DLD1 (cell line): ENCODE data around the gene TMEM82.

Experiments used
- in situ Hi-C: cut with HindIII; loops from 2 replicates; pipeline ENCODE4 v1.10.0; 2017; ENCODE audit warnings: low sequenced_read_pairs

Gene TMEM82

DNA sequence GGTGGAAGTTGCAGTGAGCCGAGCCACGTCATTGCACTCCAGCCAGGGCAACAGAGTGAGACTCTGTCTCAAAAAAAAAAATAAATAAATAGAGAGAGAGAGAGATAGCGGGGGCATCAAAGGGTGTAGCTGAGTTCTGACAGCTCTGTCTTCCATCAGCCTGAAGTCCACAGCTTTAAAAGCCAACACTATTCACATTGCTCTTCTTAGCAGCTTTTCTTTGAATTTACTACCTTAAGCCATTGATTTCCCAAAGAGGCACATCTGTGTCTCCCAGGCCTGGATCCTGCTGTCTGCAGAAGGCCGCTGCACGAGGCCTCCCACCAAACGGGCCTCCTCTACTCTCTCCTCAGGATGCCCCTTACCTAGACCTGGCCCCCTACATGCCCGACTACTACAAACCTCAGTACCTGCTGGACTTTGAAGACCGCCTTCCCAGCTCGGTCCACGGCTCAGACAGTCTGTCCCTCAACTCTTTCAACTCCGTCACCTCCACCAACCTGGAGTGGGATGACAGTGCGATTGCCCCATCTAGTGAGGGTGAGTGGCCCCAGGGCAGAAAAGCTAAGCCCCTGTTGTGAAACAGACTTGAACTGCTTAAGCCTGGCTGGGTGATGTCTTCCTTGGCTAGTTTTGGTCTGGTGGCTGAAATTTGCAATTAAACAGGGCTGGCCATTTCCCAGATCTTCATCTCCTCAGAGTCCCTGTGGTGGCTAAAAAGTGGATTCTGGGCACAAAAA, 22.7 kb upstream of the TMEM82 start:
- in situ Hi-C loops = no loop called here

DNA sequence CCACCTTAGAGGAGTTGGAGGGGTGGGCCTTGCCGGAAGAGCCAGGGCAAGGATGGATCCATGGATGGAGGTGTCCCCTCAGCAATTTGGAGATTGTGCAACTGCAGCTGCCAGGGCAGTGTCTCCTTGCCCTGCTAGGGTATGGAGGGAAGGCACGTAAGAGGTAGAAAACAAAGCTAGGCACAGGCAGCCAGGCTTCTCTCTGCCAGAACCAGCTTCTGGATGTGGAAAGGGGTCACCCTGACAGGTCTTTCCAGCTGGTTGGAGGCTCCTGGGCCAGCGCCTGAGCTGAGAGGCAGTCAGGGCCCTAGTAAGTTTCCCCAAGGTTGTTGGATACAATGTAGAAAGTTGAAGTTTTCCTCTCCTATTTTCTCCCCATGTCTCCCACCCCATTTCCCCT, 21.4 kb upstream of the TMEM82 start:
- in situ Hi-C loops = no loop called here

DNA sequence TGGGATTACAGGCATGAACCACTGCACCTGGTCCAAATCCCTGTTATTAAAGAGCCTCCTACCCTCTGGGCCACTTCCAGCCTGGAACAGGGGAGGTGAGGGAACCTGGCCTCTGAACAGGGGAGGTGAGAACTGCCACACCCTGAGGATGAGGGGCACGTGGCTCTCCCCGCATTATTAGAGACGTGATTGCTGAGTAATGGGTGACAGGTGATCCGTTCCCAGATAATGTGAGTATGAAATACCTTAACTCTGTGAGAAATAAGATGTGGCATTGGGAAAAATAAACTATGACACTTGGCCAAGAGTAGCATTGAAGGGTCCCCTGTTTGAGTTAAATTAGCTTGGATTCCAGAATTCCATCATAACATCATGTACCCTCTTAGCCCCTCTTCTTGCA, 19.9 kb upstream of the TMEM82 start:
- in situ Hi-C loops = no loop called here

DNA sequence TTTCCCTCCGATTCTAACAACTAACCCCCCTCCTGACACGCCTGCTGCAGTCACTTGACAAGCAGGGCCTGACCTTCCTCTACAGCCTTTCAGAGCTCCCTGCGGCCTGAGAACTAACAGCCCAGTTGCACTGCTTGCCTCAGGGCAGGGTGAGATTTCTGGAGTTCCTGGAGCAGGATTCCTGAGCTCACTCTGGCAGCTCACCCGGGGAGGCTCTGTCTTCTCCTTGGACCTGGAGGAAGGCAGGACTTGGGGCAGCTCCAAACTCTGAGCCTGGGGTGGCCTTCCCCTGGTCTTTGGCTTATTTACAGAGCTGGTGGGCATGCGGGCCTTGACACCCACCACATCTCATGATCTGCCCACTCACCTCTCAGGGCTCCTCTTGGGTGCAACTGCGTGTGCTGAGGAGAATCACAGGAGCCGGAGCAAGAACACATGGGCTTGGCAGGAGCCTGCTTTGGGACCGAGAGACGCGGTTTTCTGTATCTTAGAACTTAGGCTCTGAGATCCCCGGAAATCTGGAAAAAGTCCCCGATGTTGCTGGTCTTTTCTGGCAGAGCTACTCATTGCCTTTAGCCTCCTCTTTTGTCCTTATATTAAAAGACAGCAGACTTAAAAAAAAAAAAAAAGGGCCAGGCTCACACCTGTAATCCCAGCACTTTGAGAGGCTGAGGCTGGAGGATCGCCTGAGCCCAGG, 19.3 kb upstream of the TMEM82 start:
- in situ Hi-C loops = no loop called here

DNA sequence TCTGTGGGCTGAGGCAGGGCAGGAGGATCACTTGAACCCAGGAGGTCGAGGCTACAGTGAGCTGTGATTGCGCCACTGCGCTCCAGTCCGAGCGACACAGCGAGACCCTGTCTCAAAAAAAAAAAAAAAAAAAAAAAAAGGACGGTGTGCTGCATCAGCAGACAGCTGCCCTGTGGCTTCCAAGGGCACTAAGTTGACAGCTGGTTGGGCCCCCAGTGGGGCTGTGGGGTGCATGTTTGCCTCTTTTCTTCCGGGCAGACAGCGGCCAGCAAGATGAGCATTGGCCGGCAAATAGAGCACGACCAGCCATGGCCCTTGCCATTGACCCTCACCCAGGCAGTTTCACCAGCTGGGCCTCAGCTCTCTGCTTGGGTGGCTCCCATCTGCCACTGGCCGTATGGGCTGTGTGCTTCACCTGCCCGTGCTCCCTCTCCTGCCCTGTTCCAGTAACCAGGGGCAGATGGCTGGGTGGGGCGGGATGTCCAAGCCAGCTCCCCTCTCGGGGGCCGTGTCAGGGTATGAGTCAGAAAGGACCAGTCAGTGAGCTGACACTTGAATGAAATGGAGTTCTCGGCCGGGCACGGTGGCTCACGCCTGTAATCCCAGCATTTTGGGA, 18.6 kb upstream of the TMEM82 start:
- in situ Hi-C loops = no loop called here

DNA sequence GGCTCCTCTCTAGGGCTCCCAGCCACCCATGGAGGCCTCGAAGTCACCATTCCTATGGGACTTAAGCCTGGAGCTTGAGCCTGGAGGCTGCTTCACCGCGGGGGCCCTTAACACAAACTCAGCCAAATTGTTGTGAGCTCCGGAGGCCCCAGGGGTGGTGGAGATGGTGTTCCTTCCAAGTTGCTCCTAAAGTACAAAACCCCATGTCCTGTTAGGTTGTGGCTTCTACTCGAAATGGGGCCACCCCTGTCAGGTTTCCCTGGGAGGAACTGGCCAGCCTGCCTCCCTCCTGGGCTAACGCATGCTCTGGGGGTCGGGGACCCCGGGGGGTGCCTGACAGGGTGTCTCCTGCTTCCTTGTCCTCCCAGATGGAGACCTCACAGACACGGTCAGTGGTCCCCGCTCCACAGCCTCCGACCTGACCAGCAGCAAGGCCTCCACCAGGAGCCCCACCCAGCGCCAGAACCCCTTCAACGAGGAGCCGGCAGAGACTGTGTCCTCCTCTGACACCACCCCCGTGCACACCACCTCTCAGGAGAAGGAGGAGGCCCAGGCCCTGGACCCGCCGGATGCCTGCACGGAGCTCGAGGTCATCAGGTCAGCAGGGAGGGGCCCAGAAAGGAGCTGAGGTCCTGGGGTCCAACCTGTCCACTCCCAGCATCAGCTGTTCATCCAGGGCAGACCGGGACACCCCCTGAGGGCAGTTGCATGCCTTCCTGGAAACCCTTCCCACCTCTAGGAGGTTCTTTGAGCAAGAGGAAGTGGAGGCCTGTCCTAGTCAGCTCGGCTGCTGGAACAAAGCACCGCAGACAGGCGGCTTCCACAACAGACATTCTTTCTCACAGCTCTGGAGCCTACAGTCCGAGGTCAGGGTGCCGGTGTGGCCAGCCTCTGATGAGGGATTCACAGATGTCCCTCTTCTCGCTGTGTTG, 17.1 kb upstream of the TMEM82 start:
- in situ Hi-C loops = no loop called here

DNA sequence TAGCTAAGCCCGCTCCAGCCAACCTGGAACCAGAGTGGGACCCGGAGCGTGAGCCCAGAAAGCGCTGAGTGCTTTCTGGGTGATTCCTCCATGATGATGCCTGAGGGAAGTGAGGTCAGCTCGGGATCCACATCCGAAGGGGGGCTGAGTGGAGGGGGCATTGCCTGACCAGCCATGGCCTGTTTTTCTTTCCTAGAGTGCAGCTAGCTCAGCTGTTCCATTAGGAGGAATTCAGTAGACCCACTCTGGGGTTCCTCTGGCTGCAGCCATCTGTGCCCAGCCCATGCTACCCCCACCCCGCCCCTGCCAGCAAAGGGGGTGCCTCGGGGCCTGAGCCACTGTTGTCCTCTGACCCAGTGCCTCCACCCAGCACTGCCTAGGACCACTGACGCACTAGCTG, 15.8 kb upstream of the TMEM82 start:
- in situ Hi-C loops = no loop called here

DNA sequence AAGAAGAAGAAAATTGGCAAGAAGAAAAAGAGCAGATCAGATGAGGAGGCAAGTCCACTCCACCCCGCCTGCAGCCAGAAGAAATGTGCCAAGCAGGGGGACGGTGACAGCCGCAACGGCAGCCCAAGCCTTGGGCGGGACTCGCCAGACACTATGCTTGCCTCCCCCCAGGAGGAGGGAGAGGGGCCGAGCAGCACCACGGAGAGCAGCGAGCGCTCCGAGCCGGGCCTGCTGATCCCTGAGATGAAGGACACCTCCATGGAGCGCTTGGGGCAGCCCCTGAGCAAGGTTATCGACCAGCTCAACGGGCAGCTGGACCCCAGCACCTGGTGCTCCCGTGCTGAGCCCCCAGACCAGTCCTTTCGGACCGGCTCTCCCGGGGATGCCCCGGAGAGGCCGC, 15.3 kb upstream of the TMEM82 start:
- in situ Hi-C loops = no loop called here

DNA sequence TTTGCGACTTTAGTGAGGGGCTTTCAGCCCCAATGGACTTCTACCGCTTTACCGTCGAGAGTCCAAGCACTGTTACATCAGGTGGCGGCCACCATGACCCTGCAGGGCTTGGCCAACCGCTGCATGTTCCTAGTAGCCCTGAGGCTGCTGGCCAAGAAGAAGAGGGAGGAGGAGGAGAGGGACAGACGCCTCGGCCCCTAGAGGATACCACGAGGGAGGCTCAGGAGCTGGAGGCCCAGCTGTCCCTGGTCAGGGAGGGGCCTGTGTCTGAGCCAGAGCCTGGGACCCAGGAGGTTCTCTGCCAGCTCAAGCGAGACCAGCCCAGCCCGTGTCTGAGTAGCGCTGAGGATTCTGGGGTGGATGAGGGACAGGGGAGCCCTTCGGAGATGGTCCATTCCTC, 14.9 kb upstream of the TMEM82 start:
- in situ Hi-C loops = no loop called here

DNA sequence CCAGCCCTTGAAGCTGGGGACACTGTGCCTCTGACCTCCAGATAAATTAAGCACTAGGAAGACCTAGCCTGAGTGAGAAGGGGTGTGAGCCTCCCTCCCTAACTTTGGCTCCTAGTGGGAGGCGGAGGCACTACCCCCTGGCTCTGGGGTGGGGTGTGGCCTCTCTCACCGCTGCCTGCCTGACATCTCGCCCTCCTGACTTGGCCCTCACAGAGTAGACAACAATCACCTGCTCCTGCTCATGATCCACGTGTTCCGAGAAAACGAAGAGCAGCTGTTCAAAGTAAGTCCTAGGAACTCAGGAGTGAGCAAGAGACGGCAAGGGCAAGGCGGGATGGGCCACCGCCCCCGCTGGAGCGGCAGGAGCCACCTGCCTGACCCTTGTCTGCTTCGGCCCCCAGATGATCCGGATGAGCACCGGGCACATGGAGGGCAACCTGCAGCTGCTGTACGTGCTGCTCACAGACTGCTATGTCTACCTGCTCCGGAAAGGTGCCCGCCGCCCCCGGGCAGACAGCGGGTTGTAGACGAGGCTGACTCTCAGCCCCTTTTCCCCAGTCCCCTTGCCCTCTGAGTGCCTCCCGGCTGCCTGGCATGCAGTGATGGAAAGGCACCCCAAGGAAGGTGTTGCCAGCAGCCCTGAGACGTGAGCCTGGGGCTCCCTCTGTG, 14.3 kb upstream of the TMEM82 start:
- in situ Hi-C loops = no loop called here

DNA sequence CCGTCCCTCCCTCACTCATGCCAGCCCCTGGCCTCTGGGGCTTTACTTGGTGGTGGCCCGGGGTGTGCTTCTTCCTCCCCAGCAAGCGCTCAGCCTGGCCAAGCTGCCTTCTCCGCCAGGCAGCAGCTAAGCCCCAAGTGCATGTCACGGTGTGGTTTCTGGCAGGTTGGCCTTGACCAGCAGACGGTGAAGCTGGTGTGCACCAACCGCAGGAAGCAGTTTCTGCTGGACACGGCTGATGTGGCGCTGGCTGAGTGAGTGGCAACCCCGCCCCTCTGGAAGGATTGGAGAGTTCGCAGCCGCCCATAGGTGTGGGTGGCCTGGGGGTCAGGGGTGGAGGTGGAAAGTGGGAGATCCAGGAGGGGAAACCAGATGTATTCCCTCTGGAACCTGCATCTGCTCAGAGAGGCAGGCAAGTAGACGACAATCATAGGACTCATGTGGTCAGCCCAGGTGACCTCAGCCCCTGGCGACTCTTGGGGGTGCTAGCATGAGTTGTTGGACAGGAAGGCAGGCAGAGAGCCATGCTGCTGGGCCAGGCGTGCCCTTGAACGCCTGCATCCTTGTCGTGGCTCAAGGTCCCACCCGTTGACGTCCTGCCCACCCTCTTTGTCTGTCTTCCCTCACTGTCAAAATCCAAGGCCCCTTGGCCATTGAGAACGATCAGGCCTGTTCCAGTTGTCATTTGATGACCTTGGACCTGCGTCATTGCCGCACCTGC, 13.2 kb upstream of the TMEM82 start:
- in situ Hi-C loops = no loop called here

DNA sequence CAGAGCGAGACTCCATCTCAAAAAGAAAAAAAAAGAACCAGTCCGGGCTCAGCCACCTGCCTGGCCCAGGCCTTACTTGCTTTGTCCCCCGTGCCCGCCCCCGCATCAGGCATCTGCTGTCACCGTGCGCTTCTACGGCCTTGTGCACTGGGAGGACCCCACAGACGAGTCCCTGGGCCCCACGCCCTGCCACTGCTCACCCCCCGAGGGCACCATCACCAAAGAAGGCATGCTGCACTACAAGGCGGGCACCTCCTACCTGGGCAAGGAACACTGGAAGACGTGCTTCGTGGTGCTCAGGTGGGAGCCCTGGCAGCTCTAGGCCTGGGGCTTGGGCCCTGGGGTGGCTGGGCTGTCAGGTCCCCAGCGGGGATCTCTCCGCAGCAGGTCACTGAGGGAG, 11.9 kb upstream of the TMEM82 start:
- in situ Hi-C loops = no loop called here

DNA sequence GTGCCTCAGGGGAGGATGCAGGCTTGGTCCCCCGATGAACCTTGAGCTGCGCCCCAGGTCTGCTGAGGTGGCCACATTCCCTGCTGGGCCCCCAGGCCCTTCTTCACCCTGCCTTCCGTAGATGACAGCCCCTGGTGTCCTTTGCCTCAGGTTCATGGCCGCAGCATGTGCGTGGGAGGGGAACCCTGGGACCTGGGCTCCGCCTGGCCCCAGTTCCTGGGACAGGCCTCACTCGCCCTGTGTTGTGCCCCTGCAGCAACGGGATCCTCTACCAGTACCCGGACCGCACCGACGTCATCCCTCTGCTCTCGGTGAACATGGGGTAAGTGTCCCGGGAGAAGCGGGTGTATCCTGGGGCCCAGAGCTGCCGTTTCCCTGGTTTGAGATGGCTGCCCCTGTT, 11.4 kb upstream of the TMEM82 start:
- in situ Hi-C loops = no loop called here

DNA sequence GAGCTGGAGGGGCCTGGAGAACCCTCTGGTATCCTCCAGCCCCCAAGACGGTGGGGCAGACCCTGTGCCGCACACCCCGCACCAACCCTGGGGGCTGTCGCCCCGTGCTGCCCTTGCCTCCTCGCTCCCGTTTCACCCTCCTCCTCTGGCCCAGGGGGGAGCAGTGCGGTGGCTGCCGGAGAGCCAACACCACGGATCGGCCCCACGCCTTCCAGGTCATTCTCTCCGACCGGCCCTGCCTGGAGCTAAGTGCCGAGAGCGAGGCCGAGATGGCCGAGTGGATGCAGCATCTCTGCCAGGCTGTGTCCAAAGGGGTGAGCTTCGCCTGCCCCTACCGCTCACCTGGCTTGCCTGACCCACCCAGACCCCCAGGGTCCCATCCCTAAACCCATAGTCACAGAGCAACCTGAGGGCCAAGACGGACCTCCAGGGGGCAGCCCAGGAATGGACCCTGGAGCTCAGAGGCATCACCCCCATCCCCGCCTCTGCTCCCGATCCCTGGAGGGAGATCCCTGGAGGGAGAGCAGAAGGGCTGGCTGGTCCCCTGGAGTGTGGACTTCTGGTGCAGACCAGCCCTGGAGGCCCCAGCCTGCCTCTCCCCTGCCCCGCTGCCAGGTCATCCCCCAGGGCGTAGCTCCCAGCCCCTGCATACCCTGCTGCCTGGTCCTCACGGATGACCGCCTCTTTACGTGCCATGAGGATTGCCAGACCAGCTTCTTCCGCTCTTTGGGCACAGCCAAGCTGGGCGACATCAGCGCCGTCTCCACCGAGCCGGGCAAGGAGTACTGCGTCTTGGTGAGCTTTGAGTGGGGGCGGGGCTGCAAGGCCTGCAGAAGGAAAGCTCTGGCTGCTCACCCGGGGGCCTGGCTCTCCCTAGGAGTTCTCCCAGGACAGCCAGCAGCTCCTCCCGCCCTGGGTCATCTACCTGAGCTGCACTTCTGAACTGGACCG, 10.3 kb upstream of the TMEM82 start:
- in situ Hi-C loops = no loop called here

DNA sequence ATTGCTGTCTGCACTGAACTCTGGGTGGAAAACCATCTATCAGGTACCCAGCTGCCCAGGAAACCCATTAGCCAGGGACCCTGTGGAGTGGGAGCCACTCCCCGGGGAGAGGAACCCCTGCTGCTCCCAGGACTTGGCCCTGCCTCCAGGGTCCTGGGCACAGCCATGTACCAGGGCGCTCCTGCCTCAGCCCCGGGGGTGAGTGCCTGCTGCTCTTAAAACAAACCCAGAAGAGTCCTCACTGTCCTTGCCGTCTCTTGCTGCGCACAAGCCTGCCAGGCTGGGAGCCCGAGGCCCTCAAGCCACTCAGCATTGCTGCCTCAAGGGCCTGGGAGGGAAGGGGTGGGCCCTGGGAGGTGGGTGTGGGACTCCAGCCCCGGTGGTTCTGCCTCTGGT, 9.6 kb upstream of the TMEM82 start:
- in situ Hi-C loops = no loop called here

DNA sequence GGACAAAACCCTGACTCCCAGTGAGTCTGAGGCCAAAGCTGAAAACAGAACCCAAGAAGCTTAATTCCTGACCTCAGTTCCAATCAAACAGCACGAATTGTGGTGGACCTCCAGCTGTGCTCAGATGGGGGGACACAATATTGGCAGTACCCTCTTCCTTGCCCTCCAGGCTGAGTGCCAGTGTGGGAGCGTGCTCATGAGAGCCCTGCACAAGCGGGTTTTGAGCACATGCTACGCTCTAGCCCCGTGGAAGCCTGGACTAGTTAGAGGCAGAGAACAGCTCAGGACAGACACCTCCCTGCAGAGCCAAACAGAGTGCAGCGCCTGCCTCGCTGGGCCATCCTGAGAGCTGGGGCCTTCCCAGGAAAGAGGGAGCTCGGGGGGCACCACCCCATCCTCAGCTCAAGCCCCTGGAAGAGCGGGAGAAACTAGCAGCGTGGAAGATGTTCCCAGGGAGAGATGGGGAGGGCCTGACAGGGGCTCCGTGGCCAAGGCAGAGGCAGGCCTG, 9.0 kb upstream of the TMEM82 start:
- in situ Hi-C loops = no loop called here

DNA sequence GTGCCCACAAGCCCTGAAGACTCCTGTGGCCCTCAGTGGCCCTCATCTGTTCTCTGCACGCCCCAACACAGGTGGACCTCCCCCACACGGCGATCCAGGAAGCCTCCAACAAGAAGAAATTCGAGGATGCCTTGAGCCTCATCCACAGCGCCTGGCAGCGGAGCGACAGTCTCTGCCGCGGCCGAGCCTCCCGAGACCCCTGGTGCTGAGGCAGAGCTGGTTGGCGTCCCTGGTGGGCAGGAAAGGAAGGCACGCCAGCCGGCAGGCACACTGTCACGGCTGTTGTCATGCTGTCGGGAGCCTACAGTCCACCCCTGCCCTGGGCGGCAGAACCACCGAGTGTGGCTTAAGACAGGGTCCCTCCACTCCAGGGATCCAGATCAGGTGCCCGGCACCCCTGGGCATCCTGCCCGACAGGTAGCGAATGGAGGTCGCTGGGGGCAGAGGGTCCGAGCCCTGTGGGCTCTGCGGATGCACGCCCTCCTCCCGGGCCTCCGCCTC, 8.5 kb upstream of the TMEM82 start:
- in situ Hi-C loops = no loop called here

DNA sequence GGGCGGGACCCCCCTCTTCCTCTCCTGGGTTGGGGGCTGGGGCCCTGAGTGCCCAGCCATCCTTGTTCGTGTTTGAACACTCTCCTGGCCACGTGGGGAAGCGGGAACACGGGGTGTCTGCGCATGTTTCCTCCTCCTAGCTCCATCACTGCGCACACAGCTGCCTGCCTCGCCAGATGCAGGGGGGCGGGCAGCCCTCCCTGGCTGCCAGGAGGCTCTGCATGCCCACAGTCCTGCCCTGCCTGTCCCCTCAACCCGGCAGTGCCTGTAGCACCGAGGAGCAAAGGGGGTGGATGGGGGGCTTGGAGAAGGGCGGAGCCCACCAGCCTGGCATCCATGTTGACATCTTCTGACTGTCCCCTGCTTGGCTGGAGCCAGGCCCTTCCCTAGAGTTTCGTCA, 8.0 kb upstream of the TMEM82 start:
- in situ Hi-C loops = no loop called here

DNA sequence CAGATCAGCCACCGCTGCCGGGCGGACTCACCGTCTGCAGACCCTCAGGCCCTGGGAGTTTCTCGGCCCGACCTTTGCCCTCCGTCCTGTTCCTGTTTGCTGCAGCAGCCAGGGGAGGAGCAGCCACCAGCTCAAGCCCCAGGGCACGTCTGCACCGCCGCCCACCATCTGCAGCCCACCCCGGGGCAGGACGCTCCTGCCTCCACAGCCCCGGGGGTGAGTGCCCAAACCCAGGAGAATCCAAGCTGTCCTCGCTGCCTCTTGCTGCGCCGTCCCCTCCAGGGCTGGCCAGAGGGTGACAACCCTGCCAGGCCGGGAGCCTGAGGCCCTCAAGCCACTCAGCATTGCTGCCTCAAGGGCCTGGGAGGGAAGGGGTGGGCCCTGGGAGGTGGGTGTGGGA, 7.4 kb upstream of the TMEM82 start:
- in situ Hi-C loops = no loop called here
